T47D (cell line): ENCODE measurements around the gene MAPK1.
"Not testable (repeated sequence)": the region's sequence is repeated elsewhere in the genome, so short reads cannot be mapped to it uniquely, and the experiment has no call there.

ENCODE experiments used
- DNase-seq, 2 experiments: peaks; one replicate each; pipeline versions ENCODE4 v3.0.0 to v3.0.0-alpha.2; 2011 to 2012; ENCODE audit warnings: low read depth in 1 of 2, low spot score in 1 of 2
- JUND ChIP-seq: IDR thresholded peaks from 2 replicates; pipeline ENCODE4 v1.6.1; 2012; ENCODE audit warnings: low read depth
- in situ Hi-C: cut with HindIII; loops from 2 replicates; pipeline ENCODE4 v1.10.0; 2016; ENCODE audit warnings: low sequenced_read_pairs, low pct_unique_long_range_greater_than_20kb

MAPK1 gene

GRCh38 chr22:21797444-21798221 lies 69.8 kb downstream of the MAPK1 start:
- no peak for DNase-seq
- TF ChIP-seq JUND = no peak
- in situ Hi-C loops = no loop called here

DNA sequence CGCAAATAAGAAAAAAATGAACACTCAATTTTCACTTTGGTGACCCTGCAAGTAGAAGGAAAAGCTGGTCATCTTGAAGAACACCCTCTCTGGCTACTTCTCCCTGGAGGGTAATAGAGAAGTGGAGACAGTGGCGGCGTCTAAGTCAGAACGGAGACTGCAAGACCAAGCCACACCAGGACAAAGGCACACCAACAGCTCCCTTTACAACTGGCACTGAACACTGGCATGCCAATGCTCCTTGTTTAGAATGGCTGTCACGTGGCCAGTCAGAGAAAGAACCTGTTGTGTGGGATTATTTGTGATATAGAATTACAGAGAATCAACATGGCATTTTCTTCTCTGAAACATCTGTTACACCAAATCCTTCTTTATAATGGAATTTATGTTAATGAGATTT lies 70.6 kb downstream of the MAPK1 start:
- no peak for TF ChIP-seq JUND
- peak in 1 of 2 experiments; percentile 80 for DNase-seq
- in situ Hi-C loops = no loop called here

- in situ Hi-C loops = no loop called here
- TF ChIP-seq JUND = no peak
- no peak for DNase-seq
These were observed 71.2 kb downstream of the MAPK1 start for GRCh38 chr22:21796231-21796630.

GRCh38 chr22:21793716-21794115 lies 73.7 kb downstream of the MAPK1 start:
- DNase-seq, in situ Hi-C loops: not testable (repeated sequence)

GRCh38 chr22:21791635-21792625 lies 75.5 kb downstream of the MAPK1 start:
- no peak for DNase-seq

DNA sequence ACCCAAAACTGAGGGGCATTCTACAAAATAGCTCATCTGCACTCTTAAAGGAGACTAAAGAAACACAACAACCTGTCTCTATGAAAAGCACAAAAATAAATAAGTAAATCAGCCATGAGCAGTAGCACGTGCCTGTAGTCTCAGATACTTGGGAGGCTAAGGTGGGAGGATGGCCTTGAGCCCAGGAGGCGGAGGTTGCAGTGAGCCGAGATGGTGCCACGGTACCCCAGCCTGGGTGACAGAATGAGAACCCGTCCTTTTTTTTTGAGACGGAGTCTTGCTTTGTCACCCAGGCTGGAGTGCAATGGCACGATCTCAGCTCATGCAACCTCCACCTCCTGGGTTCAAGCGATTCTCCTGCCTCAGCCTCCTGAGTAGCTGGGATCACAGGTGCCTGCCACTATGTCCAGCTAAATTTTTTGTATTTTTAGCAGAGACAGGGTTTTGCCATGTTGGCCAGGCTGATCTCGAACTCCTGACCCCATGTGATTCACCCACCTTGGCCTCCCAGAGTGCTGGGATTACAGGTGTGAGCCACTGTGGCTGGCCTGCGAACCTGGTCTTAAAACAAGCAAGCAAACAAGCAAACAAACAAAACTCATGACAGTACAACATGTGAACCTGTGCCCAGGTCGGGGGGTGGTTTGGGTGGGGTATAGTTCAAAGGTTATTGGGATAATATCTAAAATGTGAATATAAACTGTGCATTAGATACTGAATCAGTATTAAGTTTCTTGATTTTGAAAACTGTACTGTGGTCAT lies 76.4 kb downstream of the MAPK1 start:
- in situ Hi-C loops, DNase-seq: not testable (repeated sequence)

More at GRCh38 chr22:21791635-21792625, 75.5 kb downstream of the MAPK1 start:
- in situ Hi-C loops = no loop called here
- TF ChIP-seq JUND = no peak

DNA sequence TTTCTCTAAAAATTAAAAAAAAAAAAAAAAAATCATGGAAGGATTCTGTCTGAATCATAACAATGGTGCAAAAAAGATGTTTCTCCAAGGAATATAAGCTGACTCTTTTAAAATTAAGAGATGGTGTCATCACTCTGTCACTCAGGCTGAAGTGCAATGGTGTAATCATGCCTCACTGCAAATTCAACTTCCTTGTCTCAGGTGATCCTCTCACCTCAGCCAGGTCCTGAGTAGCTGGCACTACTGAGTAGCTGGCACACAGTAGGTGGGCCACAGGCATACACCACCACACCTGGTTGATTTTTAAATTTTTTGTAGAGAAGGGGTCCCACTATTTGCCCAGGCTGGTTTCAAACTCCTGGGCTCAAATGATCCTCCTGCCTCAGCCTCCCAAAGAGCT lies 77.1 kb downstream of the MAPK1 start:
- in situ Hi-C loops = no loop called here
- TF ChIP-seq JUND = no peak
- no peak for DNase-seq

- in situ Hi-C loops, DNase-seq: not testable (repeated sequence)
These were observed 79.9 kb downstream of the MAPK1 start for GRCh38 chr22:21787565-21787964.

GRCh38 chr22:21780259-21780658 lies 87.2 kb downstream of the MAPK1 start:
- no peak for DNase-seq
- no peak for TF ChIP-seq JUND
- in situ Hi-C loops = no loop called here

DNA sequence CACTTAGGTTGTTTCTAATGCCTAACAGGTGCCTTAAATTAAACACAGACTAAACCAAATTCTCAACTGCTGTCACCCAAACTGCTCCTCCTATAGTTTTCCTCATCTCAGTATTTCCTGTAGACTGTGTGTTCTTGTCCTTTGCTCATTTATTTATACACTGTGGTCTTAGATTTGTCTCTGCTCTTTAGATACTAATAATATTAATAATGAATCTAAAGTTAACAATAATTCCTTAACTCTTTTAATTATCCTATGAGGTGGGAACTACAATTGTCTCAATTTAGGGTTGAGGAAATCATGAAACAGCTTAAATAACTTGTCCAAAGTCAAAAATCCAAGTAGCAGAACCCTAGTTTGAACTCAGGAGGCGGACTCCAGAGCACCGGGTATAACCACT lies 88.0 kb downstream of the MAPK1 start:
- DNase-seq = no peak
- in situ Hi-C loops = no loop called here
- TF ChIP-seq JUND = no peak

GRCh38 chr22:21778705-21779363 lies 88.6 kb downstream of the MAPK1 start:
- TF ChIP-seq JUND = no peak
- in situ Hi-C loops = no loop called here
- DNase-seq = no peak

DNA sequence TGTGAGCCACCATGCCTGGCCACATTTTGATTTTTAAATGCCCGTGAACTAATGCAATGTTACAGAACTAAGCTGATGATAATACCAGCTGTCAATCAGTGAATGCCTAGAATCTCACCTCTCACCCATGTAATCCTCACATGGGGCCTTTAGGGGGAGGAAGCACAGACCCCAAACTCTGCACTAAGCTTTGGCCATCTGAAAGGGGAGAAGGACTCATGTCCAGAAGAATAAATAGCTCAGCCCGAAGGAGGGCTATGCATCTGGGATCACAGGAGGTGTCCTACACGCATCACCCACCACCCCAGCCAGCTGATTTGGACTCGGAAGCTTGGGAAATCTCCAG lies 95.8 kb downstream of the MAPK1 start:
- no peak for DNase-seq
- in situ Hi-C loops = no loop called here
- TF ChIP-seq JUND = no peak
